K562 (cell line): ENCODE measurements around the gene TLNRD1. TPM values are rescaled to one million over a fixed set of nuclear protein-coding genes. Genes with fewer than 3 reads are reported as not detected.
A peak's percentile ranks its signal among the peaks of the same experiment; 100 is the strongest.

Source experiments
- CBX1 ChIP-seq: sonication (generic); IDR thresholded peaks from 2 replicates; pipeline ENCODE4 v1.6.1; 2016; ENCODE audit warnings: antibody characterized with exemption, low read depth, mild to moderate bottlenecking
- CCAR2 ChIP-seq: fragments of 200-400 bp; formaldehyde crosslinking; IDR thresholded peaks from 2 replicates; pipeline ENCODE4 v1.6.1; 2017; ENCODE audit warnings: mild to moderate bottlenecking, low read depth, low read length
- CUX1 ChIP-seq: fragments of 200-800 bp; sonication (Bioruptor generic); IDR thresholded peaks from 2 replicates; pipeline ENCODE4 v1.6.1; 2016; ENCODE audit warnings: missing genetic modification characterization, missing compliant biosample characterization
- DIDO1 ChIP-seq: fragments of 450-650 bp; IDR thresholded peaks from 2 replicates; pipeline ENCODE4 v1.6.1; 2016; ENCODE audit warnings: low read depth, missing biosample characterization, missing genetic modification characterization
- DPF2 ChIP-seq: fragments of 450-650 bp; IDR thresholded peaks from 2 replicates; pipeline ENCODE4 v1.6.1; 2016
- FOXK2 ChIP-seq, 2 experiments: fragments of 450-650 bp; IDR thresholded peaks in 1 of 2; conservative IDR thresholded peaks in 1 of 2; 2 replicates each; pipeline ENCODE4 v1.6.1; 2016; ENCODE audit warnings: low read depth in 2 of 2, mild to moderate bottlenecking in 1 of 2
- MAFK ChIP-seq: IDR thresholded peaks from 2 replicates; pipeline ENCODE4 v1.6.1; 2011; ENCODE audit warnings: low read length, improper control_type of control experiment
- MAX ChIP-seq: sonication (generic); formaldehyde crosslinking; IDR thresholded peaks from 2 replicates; pipeline ENCODE4 v1.9.0; 2022; ENCODE audit warnings: mild to moderate bottlenecking, missing genetic modification reagents
- MCM5 ChIP-seq: fragments of 450-650 bp; IDR thresholded peaks from 2 replicates; pipeline ENCODE4 v1.6.1; 2016; ENCODE audit warnings: low read depth
- PHF20 ChIP-seq: fragments of 450-650 bp; IDR thresholded peaks from 2 replicates; pipeline ENCODE4 v1.6.1; 2018; ENCODE audit not compliant: partially characterized antibody
- SIN3B ChIP-seq: fragments of 450-650 bp; IDR thresholded peaks from 2 replicates; pipeline ENCODE4 v1.6.1; 2017; ENCODE audit warnings: low read depth, mild to moderate bottlenecking, moderate library complexity
- SMAD2 ChIP-seq: fragments of 150-350 bp; IDR thresholded peaks from 2 replicates; pipeline ENCODE4 v1.6.1; 2014; ENCODE audit warnings: low read depth, mild to moderate bottlenecking, low read length
- TFE3 ChIP-seq: fragments of 450-650 bp; formaldehyde crosslinking; IDR thresholded peaks from 2 replicates; pipeline ENCODE4 v1.4.0; 2020; ENCODE audit warnings: mild to moderate bottlenecking, mixed read lengths
- TRIM24 ChIP-seq, 2 experiments: fragments of 450-650 bp; IDR thresholded peaks; 2 replicates each; pipeline ENCODE4 v1.6.1; 2016
- VEZF1 ChIP-seq: fragments of 200-800 bp; sonication (Bioruptor generic); IDR thresholded peaks from 2 replicates; pipeline ENCODE4 v1.6.1; 2017; ENCODE audit warnings: missing genetic modification characterization, missing compliant biosample characterization
- ZFP30 ChIP-seq: fragments of 250-450 bp; sonication (Bioruptor Pico); IDR thresholded peaks from 2 replicates; pipeline ENCODE4 v1.8.0; 2022; ENCODE audit warnings: moderate library complexity, mild to moderate bottlenecking, inconsistent platforms, borderline replicate concordance
- ZNF12 ChIP-seq: sonication (generic); formaldehyde crosslinking; IDR thresholded peaks from 2 replicates; pipeline ENCODE4 v1.4.0; 2020; ENCODE audit warnings: mild to moderate bottlenecking, missing genetic modification reagents
- polyA plus RNA-seq, 8 experiments: library from polyadenylated mRNA; depleted of rRNA in 4 of 8; stranded (reverse) in 5 of 8; unstranded in 3 of 8; fragments of >200 nt; fragmentation: Nextera tagmentation in 2 of 8; fragmentation: Illumina TruSeq in 1 of 8; extraction: Ambion mirVana in 2 of 8; extraction: Trizol in 1 of 8; gene quantifications; 2 replicates each; pipeline versions ENCODE4 v1.2.1 to v1.2.3, GENCODE V29; 2011 to 2014; ENCODE audit warnings: inconsistent platforms in 1 of 8, missing spikeins in 1 of 8
- total RNA-seq, 7 experiments: library from RNA; depleted of rRNA in 6 of 7; stranded (reverse); fragments of >200 nt in 6 of 7; fragmentation: Illumina TruSeq in 2 of 7; extraction: Trizol in 2 of 7; gene quantifications; 2 replicates each; pipeline versions ENCODE4 v1.2.1 to v1.2.3, GENCODE V29; 2011 to 2021; ENCODE audit warnings: low replicate concordance in 1 of 7

TLNRD1 gene
- total and polyA plus RNA-seq, 9 of the 15 experiments (the other 6 are each of a cell fraction or from before 2014, with no cell fraction given), result 1.1 to 33.1 (median 5.7) TPM

GRCh38 chr15:81029414-81030300 is 28.9 kb downstream of the TLNRD1 start (continued):
- no peak for TF ChIP-seq CUX1 (CRISPR knock-in tag)
- peak; percentile 68 to 75; a peak in 3 of 4 replicates for TF ChIP-seq TRIM24 (IDR thresholded peaks at IDR 0.05)
- TF ChIP-seq SIN3B, result no peak
- peak; percentile 37; the same call in 1 of the 2 replicates for TF ChIP-seq DPF2
- TF ChIP-seq CCAR2, result no peak
- TF ChIP-seq FOXK2 (conservative IDR thresholded peaks at IDR 0.05 in 1 of 2, IDR thresholded peaks at IDR 0.05 in 1 of 2; ENCODE audit: low read depth in 2 of 2), result no peak
- TF ChIP-seq SMAD2, result no peak
- TF ChIP-seq VEZF1 (CRISPR knock-in tag), result no peak
- no peak for TF ChIP-seq PHF20
- TF ChIP-seq DIDO1 (tag), result no peak
- no peak for TF ChIP-seq MAX (CRISPR knock-in tag)
- TF ChIP-seq ZFP30 (CRISPR knock-in tag), result no peak
- TF ChIP-seq TFE3 (CRISPR knock-in tag), result no peak
- TF ChIP-seq MCM5, result no peak
- peak; percentile 99 for TF ChIP-seq ZNF12 (CRISPR knock-in tag)
- TF ChIP-seq MAFK, result peak; percentile 96
- no peak for TF ChIP-seq CBX1
